A549 treated with CpdA at 1 μM for 4 hours (cell line): ENCODE measurements around the gene ATP1B4. TPM values are rescaled to one million over a fixed set of nuclear protein-coding genes. Genes with fewer than 3 reads are reported as not detected.

Experiments used
- total RNA-seq: library from RNA; stranded (reverse); fragments of 200-300 nt; extraction: Qiagen RNA extraction; gene quantifications from 5 replicates; pipeline ENCODE4 v1.2.3, GENCODE V29; 2022; ENCODE audit warnings: low read depth

The ATP1B4 gene
- total RNA-seq = 0.01 TPM in 1 of 5 replicates, not detected in the others

GRCh38 chrX:120361764-120362305 lies at the start of gene ATP1B4:
ATP1B4 (plus strand) TSS chrX:120362089; CDS start chrX:120362169, 80 bp downstream.

Other genes starting within 250 kb of the ATP1B4 start
- not detected in 5 replicates for gene RHOXF1, start 246.2 kb upstream of the ATP1B4 start, total RNA-seq
- not detected in 5 replicates for gene RHOXF2, start 203.5 kb upstream of the ATP1B4 start, total RNA-seq
- 9.1 to 13.9 TPM (median 11.4 TPM) in 5 replicates for gene ZBTB33, start 111.3 kb upstream of the ATP1B4 start, total RNA-seq
- 0.06 to 0.15 TPM (median 0.10 TPM) in 5 replicates for gene TMEM255A, start 50.6 kb upstream of the ATP1B4 start, total RNA-seq
- gene LAMP2, start 107.2 kb downstream of the ATP1B4 start, total RNA-seq = 80.7 to 104 TPM (median 93.2 TPM) in 5 replicates
- gene CUL4B, start 198.9 kb downstream of the ATP1B4 start, total RNA-seq = 32.2 to 47.9 TPM (median 38.6 TPM) in 5 replicates
- 91.5 to 106 TPM (median 92.8 TPM) in 5 replicates for gene MCTS1, start 242.0 kb downstream of the ATP1B4 start, total RNA-seq